ENCODE data around the gene CENPT.
"Not testable (repeated sequence)": the region's sequence is repeated elsewhere in the genome, so short reads cannot be mapped to it uniquely, and the experiment has no call there.

CENPT gene

DNA sequence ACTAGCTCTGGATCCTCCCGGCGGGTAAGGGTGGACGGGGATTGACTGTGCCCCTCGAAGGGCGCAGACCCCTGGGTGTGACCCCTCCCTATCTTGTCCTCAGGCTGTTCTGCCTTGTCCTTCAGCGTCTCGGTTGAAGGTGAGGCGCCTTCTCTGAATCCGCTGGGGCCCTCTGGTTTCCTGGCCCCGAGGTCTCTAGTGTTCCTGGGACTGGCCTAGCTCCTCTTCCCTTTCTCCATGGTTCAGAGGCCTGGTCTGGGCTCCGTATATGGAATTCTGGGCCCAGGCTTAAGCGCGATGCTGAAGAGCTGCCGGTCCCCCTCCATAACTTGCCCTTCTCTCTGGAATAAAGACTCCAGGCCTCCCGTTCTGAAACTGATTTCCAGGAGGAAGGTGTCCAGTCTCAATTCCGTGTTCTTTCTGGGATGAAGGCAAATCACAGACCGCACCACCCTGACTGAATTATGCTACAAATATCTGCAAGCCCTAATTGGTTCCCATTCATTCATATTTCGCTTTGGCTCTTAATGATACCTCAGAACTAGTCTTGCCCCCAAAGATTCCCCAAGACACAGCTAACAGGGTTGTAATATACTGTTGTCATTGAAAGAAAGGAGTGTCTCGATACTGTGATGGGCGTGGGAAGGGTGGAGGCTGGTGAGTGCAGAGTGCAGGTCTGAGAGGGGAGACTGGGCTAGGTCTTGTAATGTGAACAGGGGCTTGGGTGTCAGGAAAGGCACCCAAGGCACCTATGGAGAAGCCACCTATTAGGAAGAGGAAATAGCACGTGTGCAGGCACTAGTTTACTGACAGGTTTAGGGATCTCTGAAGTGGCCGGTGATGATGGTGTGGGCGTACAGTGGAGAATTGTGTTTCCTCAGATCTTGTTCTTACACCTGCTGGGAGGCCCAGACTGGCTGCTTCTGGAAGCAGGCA is 26.2 kb upstream of the CENPT start:
- DNase-seq, result no peak

DNA sequence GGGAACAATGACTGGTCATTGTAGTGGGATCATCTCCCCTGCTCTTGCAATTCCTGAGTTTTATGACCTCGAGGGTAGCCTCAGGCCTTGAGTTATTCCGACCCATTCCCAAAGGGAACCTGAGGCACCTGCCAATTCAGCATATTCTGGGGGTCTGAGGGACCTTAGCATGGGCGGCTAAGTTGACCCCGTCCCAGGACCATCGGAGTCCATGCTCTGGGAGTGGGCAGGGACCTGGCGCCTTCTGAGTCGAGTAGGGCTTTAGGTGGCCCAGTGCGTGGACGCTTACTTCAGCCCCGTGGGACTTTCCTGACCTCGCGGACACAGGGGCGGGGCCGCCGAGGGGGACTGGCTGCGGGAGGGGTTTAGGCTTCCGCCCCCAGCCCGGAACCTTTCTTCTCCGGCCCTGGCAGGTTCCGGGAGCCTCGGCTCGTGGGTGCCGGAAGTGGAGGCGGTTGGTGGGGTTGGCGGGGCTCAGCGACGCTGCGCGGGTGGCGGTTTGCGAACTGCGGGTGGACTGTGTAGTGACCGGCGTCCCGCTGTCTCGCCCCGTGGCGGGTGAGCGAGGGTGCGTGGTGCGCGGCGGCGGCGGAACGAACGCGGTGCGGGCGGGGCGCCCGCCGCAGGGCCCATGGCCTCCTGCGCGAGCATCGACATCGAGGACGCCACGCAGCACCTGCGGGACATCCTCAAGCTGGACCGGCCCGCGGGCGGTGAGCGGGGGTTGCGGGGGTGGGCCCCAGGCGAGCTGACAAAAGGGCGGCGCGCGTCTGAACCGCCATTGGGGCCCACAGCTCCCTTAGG is 25.3 kb upstream of the CENPT start, which contains the start of gene EDC4:
Gene EDC4, plus strand, starts transcription at position 422 of the 804 bp plus-strand sequence. Its CDS starts 210 bp downstream, at position 632.
- peak; percentile 72 for DNase-seq

DNA sequence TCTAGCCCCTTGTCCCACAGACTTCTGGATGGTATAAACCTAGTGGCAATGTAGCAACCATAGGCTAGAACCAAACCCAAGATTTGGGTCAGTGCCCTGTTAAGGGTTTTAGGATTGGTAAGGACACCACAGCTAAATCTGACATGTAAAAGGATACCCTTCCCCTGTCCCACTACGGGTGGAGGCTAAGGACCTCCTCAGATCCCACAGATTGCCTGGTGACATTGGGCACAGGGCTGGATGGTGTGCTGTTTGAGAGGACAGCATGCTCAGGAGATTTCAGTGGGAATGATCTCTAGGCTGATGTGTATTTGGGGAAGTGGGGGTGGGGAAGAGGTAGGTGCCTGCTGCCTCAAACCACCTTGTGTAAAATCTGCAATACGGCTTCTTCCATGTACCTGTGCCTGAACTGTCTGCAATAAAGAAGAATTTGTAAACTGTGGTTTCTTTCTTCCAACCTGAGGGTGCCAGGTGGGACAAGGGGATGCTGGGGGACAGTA is 24.7 kb upstream of the CENPT start:
- DNase-seq, result no peak

DNA sequence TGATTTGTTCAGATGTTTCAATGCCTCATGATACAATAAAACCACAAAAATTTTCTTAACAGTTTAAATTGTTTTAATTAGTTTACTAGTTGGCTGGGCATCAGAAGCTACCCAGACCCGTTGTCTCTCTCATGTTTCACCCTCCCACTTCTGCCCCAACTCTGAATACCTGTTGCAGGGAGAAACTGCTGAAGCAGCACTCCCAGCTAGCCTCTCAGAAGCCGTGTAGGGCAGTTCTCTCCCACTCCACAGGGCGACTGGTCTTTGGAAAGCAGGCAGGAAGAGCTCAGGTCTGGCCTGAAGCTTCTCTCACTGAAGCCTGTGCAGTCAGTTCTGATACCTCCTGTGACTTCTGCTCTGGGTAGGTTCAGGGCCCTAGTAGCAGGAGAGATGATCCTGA is 23.8 kb upstream of the CENPT start:
- DNase-seq, result no peak

DNA sequence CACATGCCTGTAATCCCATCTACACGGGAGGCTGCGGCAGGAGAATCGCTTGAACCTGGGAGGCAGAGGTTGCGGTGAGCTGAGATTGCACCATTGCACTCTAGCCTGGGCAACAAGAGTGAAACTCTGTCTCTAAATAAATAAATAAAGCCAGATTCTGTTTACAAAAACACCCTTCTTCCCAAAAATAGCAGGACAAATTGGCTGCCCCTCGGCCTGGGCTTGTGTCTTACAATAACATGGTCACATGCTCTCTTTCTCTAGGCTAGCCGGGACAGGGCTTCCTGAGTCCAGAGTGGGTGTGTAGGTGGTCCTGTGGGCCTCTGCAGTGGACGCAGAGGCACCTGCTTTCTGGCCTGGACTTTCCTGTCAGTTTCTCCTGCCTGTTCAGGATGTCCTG is 22.2 kb upstream of the CENPT start:
- DNase-seq, result no peak

DNA sequence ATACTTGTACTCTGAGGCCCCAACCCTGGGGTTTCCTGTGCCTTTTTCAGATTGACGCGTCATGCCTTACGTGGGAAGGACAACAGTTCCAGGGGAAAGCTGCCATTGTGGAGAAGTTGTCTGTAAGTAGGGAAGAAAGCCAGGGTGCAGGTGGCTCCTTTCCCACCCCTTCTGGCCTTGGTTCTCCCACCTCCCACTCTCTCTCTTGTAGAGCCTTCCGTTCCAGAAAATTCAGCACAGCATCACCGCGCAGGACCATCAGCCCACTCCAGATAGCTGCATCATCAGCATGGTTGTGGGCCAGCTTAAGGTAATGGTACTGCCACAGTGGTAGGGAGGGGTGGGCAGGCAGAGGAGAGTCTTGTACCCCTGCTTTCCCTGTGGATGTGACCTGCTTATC is 20.8 kb upstream of the CENPT start:
- DNase-seq, result no peak

DNA sequence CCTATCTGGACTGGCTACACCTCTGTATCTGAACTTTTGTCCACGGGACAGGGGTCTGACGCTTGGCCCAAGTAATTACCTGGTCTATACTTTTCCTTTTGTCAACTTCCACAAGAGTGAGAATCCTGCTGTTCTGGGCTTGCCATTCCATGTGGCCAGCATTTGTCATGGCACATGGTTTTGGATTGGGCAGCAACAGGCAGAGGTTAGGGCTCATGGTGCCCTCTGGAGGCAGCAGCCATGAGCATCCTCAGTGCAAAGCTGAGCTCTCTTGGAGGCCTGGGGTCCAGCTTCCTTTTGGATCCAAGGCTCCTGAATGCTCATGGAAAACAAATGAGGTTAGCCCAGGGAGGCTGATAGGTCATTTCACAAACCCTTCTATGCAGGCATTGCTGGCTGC is 17.8 kb upstream of the CENPT start:
- peak; percentile 28 for DNase-seq

DNA sequence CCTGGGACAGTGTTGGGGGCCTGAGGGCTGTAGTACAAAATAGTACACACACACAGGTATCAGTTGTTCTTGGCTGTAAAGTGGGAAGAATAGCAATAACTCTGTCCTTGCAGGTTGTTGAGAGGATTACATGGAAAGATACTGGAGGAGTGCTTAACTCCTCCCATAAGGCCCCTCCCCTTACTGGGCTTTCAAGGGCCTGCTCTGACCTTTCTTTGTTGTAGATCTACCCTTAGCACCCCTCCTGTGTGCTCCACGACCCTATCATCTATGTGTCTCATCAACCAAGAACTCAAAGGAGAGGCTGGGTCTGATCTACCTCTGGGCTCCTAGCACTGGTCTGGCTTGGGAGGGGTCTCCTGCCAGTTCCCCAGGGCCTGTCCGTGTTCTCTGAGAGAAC is 17.1 kb upstream of the CENPT start:
- no peak for DNase-seq

DNA sequence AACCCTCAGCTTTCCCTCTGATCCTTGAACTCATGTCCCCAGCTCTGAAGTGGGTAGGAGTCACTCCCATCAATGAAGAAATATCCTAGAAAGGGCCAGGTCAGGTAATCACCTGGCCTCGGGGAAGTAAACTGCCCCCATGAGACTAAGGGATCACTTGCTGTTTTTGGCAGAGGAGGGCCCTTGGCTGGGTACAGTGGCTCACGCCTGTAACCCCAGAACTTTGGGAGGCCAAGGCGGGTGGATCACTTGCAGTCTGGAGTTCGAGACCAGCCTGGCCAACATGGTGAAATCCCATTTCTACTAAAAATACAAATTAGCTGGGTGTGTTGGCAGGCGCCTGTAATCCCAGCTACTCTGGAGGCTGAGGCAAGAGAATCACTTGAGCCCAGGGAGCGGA is 16.6 kb upstream of the CENPT start:
- not testable (repeated sequence) for DNase-seq

DNA sequence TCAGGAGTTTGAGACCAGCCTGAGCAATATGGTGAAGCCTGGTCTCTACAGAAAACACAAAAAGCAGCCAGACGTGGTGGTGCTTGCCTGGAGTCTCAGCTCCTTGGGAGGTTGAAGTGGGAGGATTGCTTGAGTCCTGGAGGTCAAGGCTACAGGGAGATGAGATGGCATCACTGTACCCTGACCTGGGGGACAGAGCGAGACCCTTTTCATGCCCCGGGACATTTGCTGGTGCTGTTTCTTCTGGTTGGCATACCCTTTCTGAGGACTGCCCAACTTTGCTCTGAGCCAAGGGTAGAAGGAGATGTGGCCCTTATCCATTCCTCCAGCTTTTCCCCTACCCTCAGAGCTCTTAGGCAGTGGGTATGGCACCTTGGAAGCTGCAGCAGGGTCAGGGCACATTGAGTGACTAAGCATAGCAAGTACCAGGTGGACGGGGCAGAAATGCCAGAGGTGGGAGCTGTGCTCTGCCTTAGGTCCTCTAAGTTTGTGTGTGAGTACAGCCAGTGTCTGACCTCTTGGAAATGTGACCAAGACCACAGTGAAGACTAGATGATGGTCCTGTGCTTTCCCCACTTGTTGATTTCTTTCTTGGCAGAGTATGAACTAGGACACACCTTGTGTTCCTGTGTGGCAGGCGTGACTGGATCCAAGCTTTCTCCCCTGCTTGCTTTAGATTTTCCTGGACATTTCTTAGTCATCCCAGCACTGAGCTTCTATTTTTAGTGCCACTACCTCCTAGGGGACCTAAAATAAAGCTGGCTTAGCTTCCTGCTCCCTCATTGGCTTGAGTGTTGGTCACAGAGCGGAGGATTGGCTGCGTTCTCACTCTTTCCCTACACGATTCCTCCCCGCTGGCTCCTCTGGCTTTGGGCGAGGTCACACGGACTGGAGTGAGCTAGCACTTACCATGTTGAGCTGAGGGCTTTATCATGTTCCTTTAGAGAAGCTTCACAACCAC is 15.4 kb upstream of the CENPT start:
- peak; percentile 60 for DNase-seq

DNA sequence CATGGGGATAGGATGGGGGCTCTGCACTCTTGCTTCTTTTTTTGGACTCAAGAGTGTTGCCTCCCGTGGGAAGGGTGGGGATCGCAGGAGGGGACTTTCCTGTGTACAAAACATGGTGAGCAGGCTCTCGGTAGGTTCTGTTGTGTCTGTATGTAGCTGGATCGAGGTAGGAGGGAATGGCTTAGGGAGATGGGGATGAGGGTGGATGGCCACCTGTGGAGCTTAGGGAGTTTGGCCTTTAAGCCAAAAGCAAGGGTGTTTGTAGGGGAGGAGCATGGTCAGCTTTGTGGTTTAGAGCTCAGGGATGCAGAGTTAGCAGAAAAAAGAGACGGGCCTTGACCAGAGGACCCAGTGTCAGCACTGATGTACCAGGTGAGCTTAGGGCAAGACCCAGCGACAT is 14.4 kb upstream of the CENPT start:
- DNase-seq, result no peak

DNA sequence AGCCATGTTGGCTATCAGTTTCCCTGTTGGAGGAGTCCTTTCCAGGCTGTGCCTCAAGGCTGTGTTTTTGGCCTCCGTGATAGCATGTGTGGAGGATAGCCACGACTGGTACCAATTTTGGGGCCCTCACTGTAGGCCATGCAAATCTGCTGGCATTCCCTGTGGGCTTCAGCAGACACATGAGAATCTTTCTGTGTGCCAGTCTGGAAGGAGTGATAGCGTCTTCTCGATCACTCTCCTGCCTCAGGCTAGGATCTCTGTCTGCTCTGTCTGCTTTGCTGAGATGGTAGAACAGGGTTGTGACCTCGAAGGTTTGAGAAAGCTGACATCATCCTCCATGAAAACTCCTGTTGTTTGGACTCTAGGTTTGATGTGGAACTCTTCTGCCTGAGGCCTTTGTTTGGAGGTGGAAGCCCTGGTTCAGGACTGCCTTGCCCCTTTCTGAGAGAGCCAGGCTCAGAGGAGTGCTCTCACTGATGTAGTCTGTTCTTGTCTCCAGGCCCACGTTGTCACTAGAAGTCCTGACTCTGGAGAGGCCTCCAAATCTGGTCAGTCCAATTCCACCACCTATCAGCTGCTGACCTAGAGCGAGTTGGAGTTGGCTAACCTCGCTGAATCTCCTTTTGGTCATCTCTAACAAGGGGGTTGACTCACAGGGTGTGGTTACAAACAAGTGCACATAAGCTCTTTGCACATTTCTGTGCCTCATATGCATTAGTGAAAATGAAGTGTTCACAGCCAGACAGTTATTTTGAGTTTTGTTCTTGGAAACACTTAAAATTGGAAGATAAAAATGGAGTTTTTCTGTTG is 13.3 kb upstream of the CENPT start:
- DNase-seq, result no peak

DNA sequence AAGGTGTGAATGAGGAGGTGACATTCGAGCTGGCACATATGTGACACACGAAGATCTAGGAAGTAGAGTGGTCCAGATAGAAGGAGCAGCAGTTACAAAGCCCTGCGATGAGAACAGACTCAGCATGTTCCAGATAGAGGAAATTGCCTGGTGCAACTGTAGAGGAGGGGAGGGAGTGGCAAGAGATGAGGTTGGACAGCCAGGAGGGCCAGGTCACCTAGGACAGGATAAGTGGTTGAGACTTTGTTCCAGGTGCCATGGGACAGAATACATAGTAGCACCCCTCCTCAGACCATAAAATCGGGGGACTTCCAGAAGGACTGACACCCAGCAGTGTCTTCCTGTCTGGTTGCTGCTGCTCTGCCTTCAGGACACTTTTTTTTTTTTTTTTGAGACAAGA is 11.0 kb upstream of the CENPT start:
- no peak for DNase-seq

DNA sequence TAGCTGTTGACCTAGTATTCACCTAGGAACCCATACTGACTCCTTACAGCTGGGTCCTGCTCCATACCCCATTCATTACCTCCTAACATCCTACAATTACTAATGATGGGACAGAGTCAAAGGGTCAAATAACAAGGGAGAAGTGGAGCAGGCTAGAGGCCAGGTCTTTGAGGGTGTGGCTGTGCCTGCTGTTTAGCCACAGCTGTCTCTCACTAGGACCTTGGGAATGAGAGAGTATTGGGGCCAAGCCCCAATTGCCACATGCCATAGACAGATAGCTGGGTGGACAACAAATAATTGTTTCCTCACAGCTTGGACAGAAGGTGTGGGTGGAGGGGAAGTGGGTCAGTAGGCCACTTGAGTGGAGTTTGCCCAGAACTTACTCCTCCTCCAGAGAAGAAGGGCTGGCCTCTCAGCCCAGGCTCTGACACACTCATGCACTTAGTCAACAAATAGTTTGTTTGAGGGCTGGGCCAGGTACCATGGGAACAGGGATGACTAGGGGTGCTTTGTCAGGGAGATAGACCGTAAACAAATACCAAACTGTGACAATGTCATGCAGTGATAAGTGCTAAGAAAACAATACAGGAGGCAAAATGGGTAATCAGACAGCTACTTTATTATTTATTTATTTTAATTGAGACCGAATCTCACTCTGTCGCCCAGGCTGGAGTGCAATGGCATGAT is 10.2 kb upstream of the CENPT start:
- DNase-seq, result peak; percentile 81

DNA sequence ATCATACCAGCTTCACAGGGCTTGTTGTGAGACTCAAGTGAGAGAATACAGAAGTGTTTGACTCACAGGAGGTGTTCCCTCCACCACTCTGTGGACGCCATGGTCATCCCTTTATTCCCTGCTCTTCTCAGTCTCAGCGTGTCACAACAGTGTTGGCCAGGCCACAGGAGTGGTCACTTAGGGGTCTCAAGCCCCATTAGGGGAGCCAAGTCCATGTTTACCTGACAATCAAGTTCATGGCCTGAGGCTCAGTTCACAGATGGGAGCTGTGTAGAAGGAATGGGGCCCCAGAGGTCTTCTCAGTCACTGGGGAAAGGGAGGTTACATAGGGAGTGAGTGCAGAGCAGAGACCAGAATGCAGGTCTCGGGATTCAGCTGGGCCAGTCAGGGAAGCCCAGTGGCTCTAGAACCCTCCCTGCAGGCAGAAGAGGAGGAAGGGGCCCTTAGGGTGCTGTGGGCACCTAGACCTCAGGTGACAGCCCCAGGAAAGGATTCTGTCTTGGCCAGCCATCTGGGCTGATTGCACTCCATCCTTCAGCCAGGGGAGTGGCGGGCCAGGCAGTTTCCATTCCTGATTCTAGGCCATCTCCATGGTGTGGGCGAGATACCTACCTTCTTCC is 9.5 kb upstream of the CENPT start:
- no peak for DNase-seq

DNA sequence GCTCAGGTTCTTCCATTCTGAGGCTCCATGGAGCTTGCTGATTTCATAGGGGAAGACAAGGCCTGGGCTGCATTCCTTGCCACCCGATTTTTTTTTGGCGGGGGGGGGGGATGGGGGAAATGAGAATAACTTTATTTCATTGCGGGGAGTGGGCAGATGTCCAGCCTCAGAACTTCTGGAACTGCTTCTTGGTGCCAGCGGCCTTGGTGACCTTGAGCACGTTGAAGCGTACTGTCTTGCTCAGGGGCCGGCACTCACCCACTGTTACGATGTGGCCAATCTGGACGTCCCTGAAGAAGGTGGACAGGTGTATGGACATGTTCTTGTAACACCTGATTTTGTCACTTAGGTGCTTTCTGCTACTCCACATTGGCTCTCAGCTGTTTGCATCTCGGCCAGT is 8.3 kb upstream of the CENPT start:
- no peak for DNase-seq

DNA sequence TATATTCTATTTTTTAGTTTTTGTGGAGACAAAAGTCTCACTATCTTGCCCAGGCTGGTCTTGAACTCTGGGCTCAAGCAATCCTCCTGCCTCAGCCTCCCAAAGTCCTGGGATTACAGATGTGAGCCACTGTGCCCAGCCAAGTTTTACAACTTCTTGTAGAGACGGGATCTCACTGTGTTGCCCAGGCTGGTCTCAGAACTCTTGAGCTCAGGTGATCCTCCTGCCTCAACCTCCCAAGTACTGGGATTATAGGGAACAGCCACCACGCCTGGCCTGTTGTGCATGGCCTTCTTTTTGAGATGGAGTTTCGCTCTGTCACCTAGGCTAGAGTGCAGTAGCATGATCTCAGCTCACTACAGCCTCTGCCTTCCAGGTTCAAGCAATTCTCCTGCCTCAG is 6.2 kb upstream of the CENPT start:
- DNase-seq, result no peak

DNA sequence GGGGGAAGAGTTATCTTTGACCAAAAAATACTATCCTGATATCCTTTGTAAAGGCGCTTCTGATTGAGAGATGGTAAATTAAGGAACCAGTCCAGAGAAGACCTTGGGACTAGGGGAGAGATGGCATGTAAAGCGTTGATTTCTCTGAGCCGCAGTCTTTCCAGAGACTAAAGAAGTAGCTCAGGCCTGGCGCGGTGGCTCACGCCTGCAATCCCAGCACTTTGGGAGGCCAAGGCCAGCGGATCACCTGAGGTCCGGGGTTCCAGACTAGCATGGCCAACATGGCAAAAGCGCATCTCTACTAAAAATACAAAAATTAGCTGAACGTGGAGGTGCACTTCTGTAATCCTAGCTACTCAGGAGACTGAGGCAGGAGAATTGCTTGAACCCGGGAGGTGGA is 625 bp upstream of the CENPT start:
- DNase-seq, result no peak

DNA sequence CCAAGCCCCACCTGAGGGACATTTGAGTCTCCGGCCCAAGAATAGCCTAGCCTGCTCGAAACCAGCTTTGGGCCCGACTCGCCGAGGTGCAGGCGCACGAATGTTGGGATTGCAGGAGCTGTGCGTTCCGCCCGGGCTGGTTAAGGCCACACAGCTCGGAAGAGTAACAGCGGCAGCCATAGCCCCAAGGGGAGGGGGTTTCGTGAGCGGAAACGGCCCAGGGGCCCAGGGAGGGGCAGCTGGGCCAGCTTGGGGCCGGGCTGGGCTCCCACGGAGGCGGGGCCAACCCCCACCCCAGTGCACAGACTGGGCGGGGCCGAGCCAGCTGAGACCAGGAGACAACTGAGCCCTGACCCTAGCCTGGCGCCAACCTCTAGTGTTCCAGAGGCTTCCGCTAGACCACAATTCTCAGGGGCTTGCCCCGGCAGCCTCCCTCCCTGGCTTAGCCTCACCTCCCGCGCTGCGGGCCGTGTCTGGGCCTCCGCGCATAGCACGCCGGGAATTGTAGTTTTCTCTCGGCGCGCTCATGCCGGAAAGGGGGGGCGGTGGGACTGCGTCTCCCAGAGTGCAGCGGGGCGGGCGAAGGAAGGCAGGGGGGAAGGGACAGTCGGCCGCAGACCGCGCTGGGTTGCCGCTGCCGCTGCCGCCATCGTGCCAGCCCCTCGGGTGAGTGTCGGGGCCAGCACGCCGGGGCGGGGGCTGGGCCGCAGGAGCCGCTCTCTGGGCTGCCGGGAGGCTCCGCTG is 1.0 kb downstream of the CENPT start, which contains the start of gene NUTF2:
Gene NUTF2, plus strand, starts transcription at position 614 of the 744 bp plus-strand sequence. CDS start 18,198 bp downstream, outside the sequence.
- DNase-seq, result peak; percentile 96

DNA sequence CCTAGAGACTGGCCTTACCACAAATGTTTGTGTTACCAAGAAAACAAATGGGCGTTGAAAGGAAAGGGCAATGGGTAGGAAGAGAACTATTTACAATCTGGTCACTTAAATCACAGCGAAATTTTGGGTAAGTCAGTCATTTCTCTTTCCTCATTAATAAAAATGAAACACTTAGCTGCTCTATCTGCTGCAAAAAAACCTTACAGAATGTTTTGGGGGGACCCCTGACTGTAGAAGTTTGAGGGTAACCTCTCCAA is 1.5 kb downstream of the CENPT start:
- DNase-seq, result no peak

Measured in fibroblast of skin of right quadriceps (primary cell).